GM23248 (cell line): ENCODE data around the gene LSM5. TPM values are rescaled to one million over a fixed set of nuclear protein-coding genes. Genes with fewer than 3 reads are reported as not detected.
A peak's percentile ranks its signal among the peaks of the same experiment; 100 is the strongest.

ENCODE experiments used
- DNase-seq: peaks from one replicate; pipeline ENCODE4 v3.0.0-alpha.2; 2015
- H2AFZ ChIP-seq: fragments of 200-600 bp; sonication (generic); 2 replicates; pipeline ENCODE4 v1.6.1; 2016; ENCODE audit warnings: antibody characterized with exemption
- H3F3A ChIP-seq: fragments of 200-600 bp; sonication (generic); 2 replicates; pipeline ENCODE4 v1.6.1; 2016; ENCODE audit warnings: mild to moderate bottlenecking, antibody characterized with exemption, mixed run types; ENCODE audit not compliant: insufficient read depth
- H3K27ac ChIP-seq: fragments of 200-600 bp; sonication (generic); 2 replicates; pipeline ENCODE4 v1.5.1; 2016; ENCODE audit warnings: mild to moderate bottlenecking
- H3K27me3 ChIP-seq: fragments of 200-600 bp; sonication (generic); replicated peaks from 2 replicates; pipeline ENCODE4 v1.6.1; 2016; ENCODE audit warnings: mild to moderate bottlenecking; ENCODE audit not compliant: insufficient read depth
- H3K36me3 ChIP-seq: fragments of 200-600 bp; sonication (generic); 2 replicates; pipeline ENCODE4 v1.6.1; 2016; ENCODE audit warnings: low read depth, mild to moderate bottlenecking
- H3K4me1 ChIP-seq: fragments of 200-600 bp; sonication (generic); 2 replicates; pipeline ENCODE4 v1.6.1; 2016; ENCODE audit warnings: mild to moderate bottlenecking; ENCODE audit not compliant: insufficient read depth
- H3K4me2 ChIP-seq: fragments of 200-600 bp; sonication (generic); one replicate; pipeline ENCODE4 v1.6.1; 2016; ENCODE audit warnings: mild to moderate bottlenecking; ENCODE audit not compliant: unreplicated experiment
- H3K4me3 ChIP-seq: fragments of 200-600 bp; sonication (generic); 2 replicates; pipeline ENCODE4 v1.5.1; 2016; ENCODE audit warnings: mild to moderate bottlenecking
- H3K79me2 ChIP-seq: fragments of 200-600 bp; sonication (generic); 2 replicates; pipeline ENCODE4 v1.6.1; 2016; ENCODE audit warnings: mild to moderate bottlenecking; ENCODE audit not compliant: insufficient read depth
- H3K9ac ChIP-seq: fragments of 200-600 bp; sonication (generic); 2 replicates; pipeline ENCODE4 v1.6.1; 2016; ENCODE audit warnings: mild to moderate bottlenecking
- H3K9me2 ChIP-seq: fragments of 200-600 bp; sonication (generic); 2 replicates; pipeline ENCODE4 v1.6.1; 2016; ENCODE audit warnings: mixed run types, mild to moderate bottlenecking, moderate library complexity; ENCODE audit not compliant: insufficient read depth
- H3K9me3 ChIP-seq: fragments of 200-600 bp; sonication (generic); one replicate; pipeline ENCODE4 v1.6.1; 2017; ENCODE audit warnings: low read depth
- H4K20me1 ChIP-seq: fragments of 200-600 bp; sonication (generic); 2 replicates; pipeline ENCODE4 v1.6.0; 2016; ENCODE audit not compliant: insufficient read depth
- EZH2 ChIP-seq: fragments of 200-600 bp; sonication (generic); IDR thresholded peaks from 2 replicates; pipeline ENCODE4 v1.6.1; 2018; ENCODE audit warnings: antibody characterized with exemption, mild to moderate bottlenecking; ENCODE audit not compliant: insufficient read depth, poor library complexity, severe bottlenecking
- EZH2phosphoT487 ChIP-seq: fragments of 200-600 bp; sonication (generic); IDR thresholded peaks from 2 replicates; pipeline ENCODE4 v1.6.1; 2018; ENCODE audit warnings: antibody characterized with exemption, moderate library complexity, mild to moderate bottlenecking, low read depth; ENCODE audit not compliant: insufficient read depth
- WGBS, 2 experiments: methylation state at CpG; one replicate each; pipeline ENCODE4 v1.1.6; 2015 to 2017; ENCODE audit warnings: low lambda C conversion rate in 2 of 2, low coverage in 1 of 2; ENCODE audit errors: missing lambda C conversion rate in 2 of 2; 5-methylcytosine and 5-hydroxymethylcytosine counted together
- in situ Hi-C: fragments of 300-500 bp; cut with MboI; formaldehyde crosslinking; loops from 2 replicates; pipeline ENCODE4 v1.15.0; 2020
- polyA plus RNA-seq: library from polyadenylated mRNA; unstranded; fragments of >200 nt; fragmentation: Nextera tagmentation; extraction: Ambion mirVana; gene quantifications from 2 replicates; pipeline ENCODE4 v1.2.1, GENCODE V29; 2016
- total RNA-seq: library from RNA; depleted of rRNA; stranded (reverse); fragments of >200 nt; shearing (Covaris generic); gene quantifications from 2 replicates; pipeline ENCODE4 v1.2.3, GENCODE V29; 2014

The LSM5 gene
- total and polyA plus RNA-seq, 2 experiments from 2014 or later, result 19.7 to 110 TPM

GRCh38 chr7:32496052-32496813, 6.1 kb upstream of the LSM5 start:
- peak; percentile 36 for DNase-seq
- Histone ChIP-seq H3K27me3 (no peaks in the 10 kb centered on the region), H2AFZ (peak overlapping the region; percentile 72), H4K20me1 (0 out of 2 replicates have a peak, but pooled peaks cover under 1% of the 10 kb centered on the region), H3K9me3 (no peaks in the 10 kb centered on the region), H3K4me2 (peak overlapping the region; percentile 87), H3K36me3 (0 out of 2 replicates have a peak, but pooled peaks cover 5% of the 10 kb centered on the region), H3K79me2 (peaks cover 65% of the 10 kb centered on the region), H3K27ac (peak overlapping the region; percentile 82), H3K9ac (peak overlapping the region; percentile 95), H3K4me3 (peak overlapping the region; percentile 86), H3K9me2 (no peaks in the 10 kb centered on the region), H3F3A (peaks cover 27% of the 10 kb centered on the region), H3K4me1 (peaks cover 20% of the 10 kb centered on the region)
- in situ Hi-C loops, result loop anchor here (25.0 kb wide), 1 partner anchor 734 kb away; no protein-coding TSS in a partner anchor
- no peak for TF ChIP-seq EZH2
- no peak for TF ChIP-seq EZH2phosphoT487
- 4 to 6% methylated on average over 10 of the region's 10 CpGs for WGBS, 2 experiments

- WGBS, 2 experiments, result 1 to 2% methylated on average over 46 to 47 of the region's 67 CpGs
- peaks cover 60% of the 10 kb centered on the region for H3K79me2 ChIP-seq
- no peaks in the 10 kb centered on the region for H3K27me3 ChIP-seq
- peaks cover 25% of the 10 kb centered on the region for H3F3A ChIP-seq
- no peaks in the 10 kb centered on the region for H3K9me2 ChIP-seq
- H3K4me1 ChIP-seq, result peaks cover 13% of the 10 kb centered on the region
- in situ Hi-C loops, result loop anchor here (25.0 kb wide), 1 partner anchor 733 kb away; no protein-coding TSS in a partner anchor
- H3K27ac ChIP-seq, result peak within 1 kb of the TSS; percentile 82
- H3K36me3 ChIP-seq, result 0 out of 2 replicates have a peak, but pooled peaks cover 5% of the 10 kb centered on the region
- peak within 1 kb of the TSS; percentile 95 for H2AFZ ChIP-seq
- no peak for TF ChIP-seq EZH2phosphoT487
- TF ChIP-seq EZH2, result no peak
- peak within 1 kb of the TSS; percentile 90 for H3K4me2 ChIP-seq
- peak within 1 kb of the TSS; percentile 86 for H3K4me3 ChIP-seq
- peak within 1 kb of the TSS; percentile 95 for H3K9ac ChIP-seq
- no peaks in the 10 kb centered on the region for H3K9me3 ChIP-seq
- peak; percentile 99 for DNase-seq
- no peaks in the 10 kb centered on the region for H4K20me1 ChIP-seq
These were observed 5.3 kb upstream of the LSM5 start, which contains the start of gene AVL9 for GRCh38 chr7:32495298-32496051. TSS of gene AVL9 (plus strand) at chr7:32495489. CDS start at chr7:32495710, 221 bp downstream.

GRCh38 chr7:32494946-32495297, 4.7 kb upstream of the LSM5 start:
- peak overlapping the region; percentile 65 for H3K27ac ChIP-seq
- in situ Hi-C loops, result loop anchor here (25.0 kb wide), 1 partner anchor 733 kb away; no protein-coding TSS in a partner anchor
- H3K9me2 ChIP-seq, result no peaks in the 10 kb centered on the region
- H3F3A ChIP-seq, result peaks cover 22% of the 10 kb centered on the region
- H3K9ac ChIP-seq, result peak overlapping the region; percentile 85
- DNase-seq, result no peak
- peak overlapping the region; percentile 95 for H2AFZ ChIP-seq
- peak overlapping the region; percentile 85 for H3K4me3 ChIP-seq
- no peaks in the 10 kb centered on the region for H3K27me3 ChIP-seq
- H3K9me3 ChIP-seq, result no peaks in the 10 kb centered on the region
- peaks cover 12% of the 10 kb centered on the region; the same call in 1 of the 2 replicates for H3K4me1 ChIP-seq
- TF ChIP-seq EZH2phosphoT487 (no peak), EZH2 (no peak)
- H3K36me3 ChIP-seq, result 0 out of 2 replicates have a peak, but pooled peaks cover 5% of the 10 kb centered on the region
- H4K20me1 ChIP-seq, result no peaks in the 10 kb centered on the region
- peak overlapping the region; percentile 90 for H3K4me2 ChIP-seq
- WGBS, 2 experiments, result 1 to 2% methylated on average over 8 to 14 of the region's 14 CpGs
- peaks cover 56% of the 10 kb centered on the region for H3K79me2 ChIP-seq

DNA sequence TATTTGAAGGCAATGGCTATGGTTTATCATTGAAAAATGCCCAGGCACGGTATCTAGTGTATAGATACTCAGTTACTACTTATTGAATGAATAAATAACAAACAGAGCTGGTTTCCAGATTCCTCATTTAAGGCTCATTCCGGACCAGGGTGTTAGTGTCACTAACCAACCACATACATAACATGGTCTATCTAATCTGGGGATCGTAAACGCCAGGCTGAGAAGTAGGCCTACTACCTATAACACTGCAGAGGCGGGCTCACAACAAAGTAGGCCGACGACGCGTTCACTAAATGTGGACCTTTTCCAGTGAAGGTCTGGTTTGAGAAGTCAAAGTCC, 423 bp downstream of the LSM5 start:
- Histone ChIP-seq H3K27me3 (no peaks in the 10 kb centered on the region), H3F3A (peaks cover 15% of the 10 kb centered on the region), H3K36me3 (peaks cover 19% of the 10 kb centered on the region), H3K4me3 (peak overlapping the region; percentile 88), H3K4me2 (peak overlapping the region; percentile 88), H3K79me2 (peaks cover 28% of the 10 kb centered on the region), H3K9ac (peak overlapping the region; percentile 85), H3K4me1 (peaks cover 12% of the 10 kb centered on the region; the same call in 1 of the 2 replicates), H4K20me1 (no peaks in the 10 kb centered on the region), H3K9me2 (no peaks in the 10 kb centered on the region), H3K9me3 (no peaks in the 10 kb centered on the region), H2AFZ (peak overlapping the region; percentile 96), H3K27ac (peak overlapping the region; percentile 75; the same call in 1 of the 2 replicates)
- in situ Hi-C loops, result loop anchor here (25.0 kb wide), 1 partner anchor 727 kb away; no protein-coding TSS in a partner anchor
- DNase-seq, result no peak
- 2 to 4% methylated on average over 9 of the region's 9 CpGs for WGBS, 2 experiments
- TF ChIP-seq EZH2, result no peak
